NAMALWA (cell line): ENCODE measurements around the gene LIN7A.

Experiments used
- DNase-seq: peaks from one replicate; pipeline ENCODE4 v3.0.0-alpha.2; 2015; ENCODE audit warnings: low spot score

The LIN7A gene

DNA sequence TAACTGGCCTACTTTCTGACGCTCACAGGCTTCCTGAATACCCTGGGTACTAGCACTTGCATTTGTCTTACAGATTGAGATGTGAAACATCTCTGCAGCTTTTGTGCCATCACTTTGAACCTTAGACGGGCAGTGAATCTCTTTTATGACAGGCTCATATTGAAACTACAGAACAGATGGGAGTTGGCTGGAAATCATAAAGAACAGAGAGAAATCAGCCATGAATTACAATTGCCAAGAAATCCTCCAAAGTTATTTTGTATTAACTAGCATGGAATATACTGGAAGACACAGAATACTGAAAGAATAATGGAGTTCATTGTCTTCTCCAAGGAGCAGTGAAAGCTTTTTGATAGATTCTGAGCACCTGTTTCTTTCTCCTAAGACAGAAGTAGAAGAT is 188.3 kb downstream of the LIN7A start:
- no peak for DNase-seq

DNA sequence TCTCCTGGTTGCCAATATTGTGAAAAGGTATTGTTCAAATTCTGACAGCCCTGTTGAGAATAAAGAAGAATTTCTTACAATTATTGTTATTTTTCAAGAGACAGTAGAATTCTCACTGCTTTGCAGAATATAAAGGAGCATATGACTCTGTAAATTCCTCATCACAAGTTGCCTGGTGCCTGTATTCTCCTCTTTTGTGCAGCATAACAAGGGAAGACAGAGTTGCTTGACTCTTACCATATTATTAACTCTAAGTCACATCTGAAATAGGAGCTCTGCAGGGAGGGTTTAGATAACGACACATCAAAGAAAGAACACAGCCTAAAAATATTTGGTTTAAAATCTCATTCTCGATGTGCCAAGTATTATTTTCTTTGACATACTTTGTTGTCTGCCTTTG is 189.9 kb downstream of the LIN7A start:
- DNase-seq = no peak

DNA sequence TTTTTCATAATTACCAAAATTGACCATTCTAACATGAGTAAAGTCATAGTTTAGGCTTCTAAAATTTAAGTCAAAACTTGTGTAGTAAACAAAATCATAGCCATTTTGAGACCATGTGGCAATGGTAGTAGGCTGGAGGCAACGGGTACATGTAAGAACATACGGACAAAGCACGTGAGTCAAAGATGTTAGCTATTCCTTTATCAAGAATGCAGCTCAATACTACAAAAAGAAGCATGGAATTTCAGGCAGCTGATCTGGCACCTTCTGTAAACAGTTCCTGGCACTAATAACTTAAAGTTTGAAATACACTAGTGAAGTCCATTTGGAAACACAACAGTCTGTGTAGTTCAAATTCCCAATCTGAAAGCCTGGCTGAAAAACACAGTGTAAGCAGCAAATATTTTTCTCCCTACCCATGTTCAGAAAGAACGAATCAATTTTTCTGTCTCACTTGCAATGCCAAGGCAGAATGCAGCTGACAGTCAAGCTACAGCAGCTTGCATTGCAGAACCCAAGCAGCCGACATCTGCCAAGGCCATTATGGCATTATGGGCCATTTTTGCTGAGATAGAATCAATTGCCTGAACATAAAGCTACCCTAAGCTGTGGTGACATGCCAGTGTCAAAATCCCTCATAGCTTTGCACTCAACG is 191.8 kb downstream of the LIN7A start:
- no peak for DNase-seq
